Peyer's patch (tissue), 4 donors: ENCODE measurements around the gene NEURL1B. TPM values are rescaled to one million over a fixed set of nuclear protein-coding genes. Genes with fewer than 3 reads are reported as not detected.

Experiments used
- DNase-seq, 3 donors: peaks; one replicate each; pipeline ENCODE4 v3.0.0-alpha.2; 2017 to 2019
- H3K27ac ChIP-seq, 4 donors: fragments of 200-600 bp; sonication (generic); one replicate each; pipeline ENCODE4 v1.5.1; 2016 to 2019
- H3K27me3 ChIP-seq, 2 donors: fragments of 200-600 bp; sonication (generic); one replicate each; pipeline ENCODE4 v1.5.1; 2019
- H3K36me3 ChIP-seq, 3 donors: fragments of 200-600 bp; sonication (generic); one replicate each; pipeline ENCODE4 v1.5.1; 2016 to 2019
- H3K4me1 ChIP-seq, 4 donors: fragments of 200-600 bp; sonication (generic); one replicate each; pipeline ENCODE4 v1.5.1; 2016 to 2019
- H3K4me3 ChIP-seq, 4 donors: fragments of 200-600 bp; sonication (generic); 1 replicate in 3 of 4; 2 replicates in 1 of 4; pipeline ENCODE4 v1.5.1; 2016 to 2019; ENCODE audit warnings: mild to moderate bottlenecking in 1 of 4
- H3K9me3 ChIP-seq, 4 donors: fragments of 200-600 bp; sonication (generic); one replicate each; pipeline ENCODE4 v1.5.1; 2016 to 2019; ENCODE audit warnings: mild to moderate bottlenecking in 1 of 4
- CTCF ChIP-seq, 6 experiments: fragments of 450-650 bp in 4 of 6; fragments of 200-600 bp in 2 of 6; sonication (generic) in 1 of 6; IDR thresholded peaks; one replicate each; pipeline ENCODE4 v1.5.1; 2017 to 2019; ENCODE audit warnings: antibody characterized with exemption in 6 of 6, mild to moderate bottlenecking in 3 of 6, moderate library complexity in 1 of 6
- POLR2A ChIP-seq, 2 donors: fragments of 450-650 bp; IDR thresholded peaks; one replicate each; pipeline ENCODE4 v1.5.1; 2017; ENCODE audit warnings: antibody characterized with exemption in 2 of 2, mild to moderate bottlenecking in 2 of 2, moderate library complexity in 2 of 2
- total RNA-seq, 4 donors: library from RNA; depleted of rRNA; stranded (reverse); fragments of >200 nt; gene quantifications; one replicate each; pipeline ENCODE4 v1.1.0, GENCODE V29; 2016

The NEURL1B gene
- total RNA-seq, 4 donors from 2014 or later: 38.8 to 97.2 (median 81.0) TPM

GRCh38 chr5:172645271-172646055 lies 4.4 kb downstream of the NEURL1B start:
- Histone ChIP-seq H3K9me3 (no peaks in the 10 kb centered on the region), H3K4me1 (peaks cover 0 to 75% (median 6%) of the 10 kb centered on the region in 4 donors), H3K27me3 (no peaks in the 10 kb centered on the region), H3K27ac (peak overlapping the region in 2 of 4 donors; percentile 87 to 95), H3K36me3 (no peaks in the 10 kb centered on the region), H3K4me3 (no peak overlapping the region)
- no peak for TF ChIP-seq CTCF (IDR thresholded peaks at IDR 0.05)
- no peak for TF ChIP-seq POLR2A (IDR thresholded peaks at IDR 0.05)
- no peak for DNase-seq

GRCh38 chr5:172646716-172647285 lies 5.7 kb downstream of the NEURL1B start:
- no peak for DNase-seq
- H3K4me3 ChIP-seq: peak overlapping the region in 2 of 4 donors; percentile 10 to 27
- peak overlapping the region in 3 of 4 donors; percentile 32 to 95 (median 87) for H3K27ac ChIP-seq
- H3K27me3 ChIP-seq: no peaks in the 10 kb centered on the region
- H3K4me1 ChIP-seq: peaks cover 0 to 72% (median 0%) of the 10 kb centered on the region in 4 donors
- H3K9me3 ChIP-seq: no peaks in the 10 kb centered on the region
- H3K36me3 ChIP-seq: no peaks in the 10 kb centered on the region
- TF ChIP-seq POLR2A (IDR thresholded peaks at IDR 0.05): no peak
- TF ChIP-seq CTCF (IDR thresholded peaks at IDR 0.05): peak in 4 of 6 experiments; percentile 24 to 55 (median 50)

- Histone ChIP-seq H3K4me3 (peak overlapping the region in 2 of 4 donors; percentile 14 to 27), H3K36me3 (no peaks in the 10 kb centered on the region), H3K27me3 (no peaks in the 10 kb centered on the region), H3K9me3 (no peaks in the 10 kb centered on the region), H3K4me1 (peaks cover 0 to 69% (median 0%) of the 10 kb centered on the region in 4 donors), H3K27ac (peak overlapping the region in 3 of 4 donors; percentile 32 to 95 (median 87))
- TF ChIP-seq CTCF (IDR thresholded peaks at IDR 0.05) (no peak), POLR2A (IDR thresholded peaks at IDR 0.05) (peak in 1 of 2 donors; percentile 37)
- peak in 2 of 3 donors; percentile 68 to 78 for DNase-seq
Measured at GRCh38 chr5:172647352-172648012, 6.4 kb downstream of the NEURL1B start.

GRCh38 chr5:172648013-172648381 lies 6.9 kb downstream of the NEURL1B start:
- H3K4me1 ChIP-seq: peaks cover 0 to 64% (median 0%) of the 10 kb centered on the region in 4 donors
- peak in 1 of 3 donors; percentile 66 for DNase-seq
- H3K4me3 ChIP-seq: peak overlapping the region in 1 of 4 donors; percentile 14

More at GRCh38 chr5:172648013-172648381, 6.9 kb downstream of the NEURL1B start:
- Histone ChIP-seq H3K27me3 (no peaks in the 10 kb centered on the region), H3K36me3 (no peaks in the 10 kb centered on the region), H3K9me3 (no peaks in the 10 kb centered on the region), H3K27ac (peak overlapping the region in 3 of 4 donors; percentile 32 to 95 (median 87))
- no peak for TF ChIP-seq CTCF (IDR thresholded peaks at IDR 0.05)
- no peak for TF ChIP-seq POLR2A (IDR thresholded peaks at IDR 0.05)
